ENCODE measurements around the gene SULT6B1.
"Not testable (repeated sequence)": the region's sequence is repeated elsewhere in the genome, so short reads cannot be mapped to it uniquely, and the experiment has no call there.

GRCh38 chr2:37225129-37225528, 36.7 kb upstream of the SULT6B1 start:
- not testable (repeated sequence) for TF ChIP-seq POLR2AphosphoS5, CTCF, POLR2A (IDR thresholded peaks at IDR 0.05)
